ENCODE results near the gene NR2F1-AS1. TPM values are rescaled to one million over a fixed set of nuclear protein-coding genes. Genes with fewer than 3 reads are reported as not detected.
"Not testable (repeated sequence)": the region's sequence is repeated elsewhere in the genome, so short reads cannot be mapped to it uniquely, and the experiment has no call there.

The NR2F1-AS1 gene
- total RNA-seq, 1 experiment from 2014 or later: 24.1 TPM

GRCh38 chr5:93532370-93532769, 48.6 kb downstream of the NR2F1-AS1 start:
- no peak overlapping the region for H3K4me2 ChIP-seq (ENCODE audit: low read length)
- no peak overlapping the region for H2AFZ ChIP-seq (ENCODE audit: low read length)

GRCh38 chr5:93521815-93522214, 59.2 kb downstream of the NR2F1-AS1 start:
- Histone ChIP-seq H3K79me2 (ENCODE audit: low read length) (peaks cover 12% of the 10 kb centered on the region; the same call in 1 of the 2 replicates), H3K4me1 (ENCODE audit: insufficient read depth, low read length) (peaks cover 20% of the 10 kb centered on the region), H3K36me3 (ENCODE audit: low read depth, low read length) (peaks cover 40% of the 10 kb centered on the region)
- H3K4me3 ChIP-seq (ENCODE audit: low read length); ATAC-seq; H3K9me3 ChIP-seq (ENCODE audit: low read length); H3K9ac ChIP-seq (ENCODE audit: low read length); BruUV-seq (replicated peaks); H3K27me3 ChIP-seq (ENCODE audit: low read length); H3K27ac ChIP-seq (ENCODE audit: low read length); CTCF ChIA-PET; H4K20me1 ChIP-seq (ENCODE audit: low read length); H2AFZ ChIP-seq (ENCODE audit: low read length); H3K4me2 ChIP-seq (ENCODE audit: low read length); H3K9me2 ChIP-seq (replicated peaks; ENCODE audit: low read length); intact Hi-C loops (cut with micrococcal nuclease); DNase-seq; H3F3A ChIP-seq (ENCODE audit: low read length, unreplicated experiment); POLR2A ChIA-PET (ENCODE audit: unreplicated experiment): not testable (repeated sequence)

More at GRCh38 chr5:93532370-93532769, 48.6 kb downstream of the NR2F1-AS1 start:
- TF ChIP-seq EZH2 (IDR thresholded peaks at IDR 0.05; ENCODE audit: low read length, unreplicated experiment): no peak
- TF ChIP-seq EZH2phosphoT487 (IDR thresholded peaks at IDR 0.05; ENCODE audit: borderline replicate concordance, low read length): no peak
- TF ChIP-seq, protein P1, sequence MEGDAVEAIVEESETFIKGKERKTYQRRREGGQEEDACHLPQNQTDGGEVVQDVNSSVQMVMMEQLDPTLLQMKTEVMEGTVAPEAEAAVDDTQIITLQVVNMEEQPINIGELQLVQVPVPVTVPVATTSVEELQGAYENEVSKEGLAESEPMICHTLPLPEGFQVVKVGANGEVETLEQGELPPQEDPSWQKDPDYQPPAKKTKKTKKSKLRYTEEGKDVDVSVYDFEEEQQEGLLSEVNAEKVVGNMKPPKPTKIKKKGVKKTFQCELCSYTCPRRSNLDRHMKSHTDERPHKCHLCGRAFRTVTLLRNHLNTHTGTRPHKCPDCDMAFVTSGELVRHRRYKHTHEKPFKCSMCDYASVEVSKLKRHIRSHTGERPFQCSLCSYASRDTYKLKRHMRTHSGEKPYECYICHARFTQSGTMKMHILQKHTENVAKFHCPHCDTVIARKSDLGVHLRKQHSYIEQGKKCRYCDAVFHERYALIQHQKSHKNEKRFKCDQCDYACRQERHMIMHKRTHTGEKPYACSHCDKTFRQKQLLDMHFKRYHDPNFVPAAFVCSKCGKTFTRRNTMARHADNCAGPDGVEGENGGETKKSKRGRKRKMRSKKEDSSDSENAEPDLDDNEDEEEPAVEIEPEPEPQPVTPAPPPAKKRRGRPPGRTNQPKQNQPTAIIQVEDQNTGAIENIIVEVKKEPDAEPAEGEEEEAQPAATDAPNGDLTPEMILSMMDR (conservative IDR thresholded peaks at IDR 0.05; ENCODE audit: low read depth, low read length): no peak
- peak; percentile 27 for DNase-seq
- no TSS peak for BruUV-seq (replicated peaks)
- H3K36me3 ChIP-seq (ENCODE audit: low read depth, low read length): peaks cover 44% of the 10 kb centered on the region
- H3K4me1 ChIP-seq (ENCODE audit: insufficient read depth, low read length): no peaks in the 10 kb centered on the region
- H3F3A ChIP-seq (ENCODE audit: low read length, unreplicated experiment): no peaks in the 10 kb centered on the region
- CTCF ChIA-PET: no interaction called here
- intact Hi-C loops (cut with micrococcal nuclease): no loop called here
- H3K9ac ChIP-seq (ENCODE audit: low read length): no peak overlapping the region
- no peaks in the 10 kb centered on the region for H3K9me2 ChIP-seq (replicated peaks; ENCODE audit: low read length)
- POLR2A ChIA-PET (ENCODE audit: unreplicated experiment): no interaction called here
- H3K4me3 ChIP-seq (ENCODE audit: low read length): no peak overlapping the region
- ATAC-seq: no peak
- H3K9me3 ChIP-seq (ENCODE audit: low read length): 0 out of 2 replicates have a peak, but pooled peaks cover 6% of the 10 kb centered on the region
- H3K27me3 ChIP-seq (ENCODE audit: low read length): no peaks in the 10 kb centered on the region
- H3K27ac ChIP-seq (ENCODE audit: low read length): no peak overlapping the region
- no peaks in the 10 kb centered on the region for H4K20me1 ChIP-seq (ENCODE audit: low read length)
- no peaks in the 10 kb centered on the region; the same call in 1 of the 2 replicates for H3K79me2 ChIP-seq (ENCODE audit: low read length)

DNA sequence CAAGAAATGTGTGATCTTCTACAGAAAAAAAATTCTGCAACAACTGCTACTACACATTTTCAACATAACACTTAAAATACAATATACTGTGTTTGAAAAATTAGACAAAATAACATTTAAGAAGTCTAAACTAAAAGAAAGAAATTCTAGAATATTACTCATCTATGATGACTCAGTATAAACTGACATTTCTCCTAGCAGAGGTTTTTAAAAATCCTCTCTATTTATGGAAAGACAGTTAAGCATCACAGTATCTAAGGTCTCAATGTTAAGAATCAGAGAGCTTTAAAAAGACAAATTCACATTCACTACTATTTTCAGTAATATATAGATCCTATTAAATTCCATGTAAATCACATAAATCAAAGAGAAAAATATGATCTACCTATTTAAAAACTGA, 61.3 kb downstream of the NR2F1-AS1 start:
- no peaks in the 10 kb centered on the region for H4K20me1 ChIP-seq (ENCODE audit: low read length)
- H3F3A ChIP-seq (ENCODE audit: low read length, unreplicated experiment): no peaks in the 10 kb centered on the region
- DNase-seq (peak; percentile 32), ATAC-seq (peak; percentile 71)
- H3K9ac ChIP-seq (ENCODE audit: low read length): no peak overlapping the region
- no TSS peak for BruUV-seq (replicated peaks)
- peak overlapping the region; percentile 7; the same call in 1 of the 2 replicates for H3K27ac ChIP-seq (ENCODE audit: low read length)
- H3K4me1 ChIP-seq (ENCODE audit: insufficient read depth, low read length): peaks cover 20% of the 10 kb centered on the region
- no peak overlapping the region for H3K4me3 ChIP-seq (ENCODE audit: low read length)
- no peaks in the 10 kb centered on the region for H3K9me3 ChIP-seq (ENCODE audit: low read length)
- peak overlapping the region; percentile 23; the same call in 1 of the 2 replicates for H3K4me2 ChIP-seq (ENCODE audit: low read length)
- H3K79me2 ChIP-seq (ENCODE audit: low read length): peaks cover 8% of the 10 kb centered on the region; the same call in 1 of the 2 replicates
- ChIA-PET POLR2A (ENCODE audit: unreplicated experiment) (no interaction called here), CTCF (no interaction called here)
- no peak overlapping the region for H2AFZ ChIP-seq (ENCODE audit: low read length)
- intact Hi-C loops (cut with micrococcal nuclease): loop anchor here (5.0 kb wide), 1 partner anchor 63 kb away; the partner anchor contains the start of genes NR2F1 and NR2F1-AS1
- no peak for TF ChIP-seq EZH2phosphoT487 (IDR thresholded peaks at IDR 0.05; ENCODE audit: borderline replicate concordance, low read length)
- TF ChIP-seq, protein P1 (conservative IDR thresholded peaks at IDR 0.05; ENCODE audit: low read depth, low read length): no peak
- no peak for TF ChIP-seq EZH2 (IDR thresholded peaks at IDR 0.05; ENCODE audit: low read length, unreplicated experiment)
- no peaks in the 10 kb centered on the region for H3K27me3 ChIP-seq (ENCODE audit: low read length)
- no peaks in the 10 kb centered on the region for H3K9me2 ChIP-seq (replicated peaks; ENCODE audit: low read length)
- peaks cover 33% of the 10 kb centered on the region for H3K36me3 ChIP-seq (ENCODE audit: low read depth, low read length)

Measured in PC-3 (cell line).